Measurements from ENCODE around the gene MRPL33.
"Not testable (repeated sequence)": the region's sequence is repeated elsewhere in the genome, so short reads cannot be mapped to it uniquely, and the experiment has no call there.

MRPL33 gene

DNA sequence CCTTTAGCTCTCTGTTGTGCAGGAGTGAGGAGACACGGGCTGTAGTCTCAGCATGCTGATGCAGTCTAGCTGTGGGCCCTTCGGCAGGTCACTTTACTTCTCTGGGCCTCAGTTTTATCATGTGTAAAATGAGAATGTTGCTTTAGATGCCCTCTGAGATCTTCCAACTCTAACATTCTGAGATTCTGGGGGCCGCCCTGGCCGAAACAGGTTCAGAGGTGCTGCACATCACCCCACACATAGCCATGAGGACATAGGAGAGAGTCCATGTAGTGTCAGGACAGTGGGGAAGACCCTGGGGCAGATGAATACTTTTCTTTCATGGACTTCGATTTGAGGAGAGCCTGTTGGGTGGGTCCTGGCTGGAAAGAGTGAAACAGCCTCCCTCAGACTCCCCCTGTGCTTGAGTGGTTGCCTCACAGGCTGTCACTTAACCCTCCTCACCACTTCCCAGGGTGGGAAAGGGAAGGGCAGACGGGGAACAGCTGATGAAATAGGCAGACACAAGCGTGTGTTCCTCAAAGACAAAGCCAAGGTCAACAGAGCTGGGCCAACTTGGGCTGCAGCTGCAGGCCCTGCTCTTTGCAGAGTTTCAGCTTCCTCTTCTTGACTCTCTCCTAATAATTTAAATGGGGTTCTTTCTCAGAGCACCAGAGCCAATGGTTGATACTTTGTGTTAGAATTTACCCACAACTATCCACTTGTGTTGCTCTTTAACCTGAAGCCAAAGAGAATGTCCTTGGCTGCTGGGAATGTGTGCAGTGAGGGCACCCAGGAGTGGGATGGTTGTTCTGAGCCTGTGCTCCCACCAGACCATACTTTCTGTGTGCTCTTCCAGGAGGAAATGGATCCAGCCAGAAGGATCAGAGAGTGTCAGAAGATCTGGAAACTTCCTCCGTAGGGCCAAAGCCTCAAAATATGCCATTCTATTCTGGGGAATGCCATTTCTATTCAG is 14.7 kb upstream of the MRPL33 start:
- no peak overlapping the region for H3K27ac ChIP-seq
- H4K20me1 ChIP-seq (ENCODE audit: insufficient read depth), result no peaks in the 10 kb centered on the region
- TF ChIP-seq, protein P1, sequence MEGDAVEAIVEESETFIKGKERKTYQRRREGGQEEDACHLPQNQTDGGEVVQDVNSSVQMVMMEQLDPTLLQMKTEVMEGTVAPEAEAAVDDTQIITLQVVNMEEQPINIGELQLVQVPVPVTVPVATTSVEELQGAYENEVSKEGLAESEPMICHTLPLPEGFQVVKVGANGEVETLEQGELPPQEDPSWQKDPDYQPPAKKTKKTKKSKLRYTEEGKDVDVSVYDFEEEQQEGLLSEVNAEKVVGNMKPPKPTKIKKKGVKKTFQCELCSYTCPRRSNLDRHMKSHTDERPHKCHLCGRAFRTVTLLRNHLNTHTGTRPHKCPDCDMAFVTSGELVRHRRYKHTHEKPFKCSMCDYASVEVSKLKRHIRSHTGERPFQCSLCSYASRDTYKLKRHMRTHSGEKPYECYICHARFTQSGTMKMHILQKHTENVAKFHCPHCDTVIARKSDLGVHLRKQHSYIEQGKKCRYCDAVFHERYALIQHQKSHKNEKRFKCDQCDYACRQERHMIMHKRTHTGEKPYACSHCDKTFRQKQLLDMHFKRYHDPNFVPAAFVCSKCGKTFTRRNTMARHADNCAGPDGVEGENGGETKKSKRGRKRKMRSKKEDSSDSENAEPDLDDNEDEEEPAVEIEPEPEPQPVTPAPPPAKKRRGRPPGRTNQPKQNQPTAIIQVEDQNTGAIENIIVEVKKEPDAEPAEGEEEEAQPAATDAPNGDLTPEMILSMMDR (conservative IDR thresholded peaks at IDR 0.05; ENCODE audit: low read depth, low read length), result no peak
- no peaks in the 10 kb centered on the region for H3K27me3 ChIP-seq (ENCODE audit: insufficient read depth, low read depth)
- no peak overlapping the region for H3K9ac ChIP-seq
- no peak overlapping the region for H3K4me2 ChIP-seq
- no peak overlapping the region for H3K4me3 ChIP-seq (IDR thresholded peaks at IDR 0.05; ENCODE audit: insufficient read depth, low read depth, low read length)
- no peaks in the 10 kb centered on the region for H3K36me3 ChIP-seq (ENCODE audit: insufficient read depth)
- H3K79me2 ChIP-seq (ENCODE audit: insufficient read depth, low read depth), result no peaks in the 10 kb centered on the region
- no peak overlapping the region for H2AFZ ChIP-seq (ENCODE audit: low read depth)
- H3K4me1 ChIP-seq (ENCODE audit: low read depth, poor library complexity, severe bottlenecking), result peaks cover 19% of the 10 kb centered on the region

DNA sequence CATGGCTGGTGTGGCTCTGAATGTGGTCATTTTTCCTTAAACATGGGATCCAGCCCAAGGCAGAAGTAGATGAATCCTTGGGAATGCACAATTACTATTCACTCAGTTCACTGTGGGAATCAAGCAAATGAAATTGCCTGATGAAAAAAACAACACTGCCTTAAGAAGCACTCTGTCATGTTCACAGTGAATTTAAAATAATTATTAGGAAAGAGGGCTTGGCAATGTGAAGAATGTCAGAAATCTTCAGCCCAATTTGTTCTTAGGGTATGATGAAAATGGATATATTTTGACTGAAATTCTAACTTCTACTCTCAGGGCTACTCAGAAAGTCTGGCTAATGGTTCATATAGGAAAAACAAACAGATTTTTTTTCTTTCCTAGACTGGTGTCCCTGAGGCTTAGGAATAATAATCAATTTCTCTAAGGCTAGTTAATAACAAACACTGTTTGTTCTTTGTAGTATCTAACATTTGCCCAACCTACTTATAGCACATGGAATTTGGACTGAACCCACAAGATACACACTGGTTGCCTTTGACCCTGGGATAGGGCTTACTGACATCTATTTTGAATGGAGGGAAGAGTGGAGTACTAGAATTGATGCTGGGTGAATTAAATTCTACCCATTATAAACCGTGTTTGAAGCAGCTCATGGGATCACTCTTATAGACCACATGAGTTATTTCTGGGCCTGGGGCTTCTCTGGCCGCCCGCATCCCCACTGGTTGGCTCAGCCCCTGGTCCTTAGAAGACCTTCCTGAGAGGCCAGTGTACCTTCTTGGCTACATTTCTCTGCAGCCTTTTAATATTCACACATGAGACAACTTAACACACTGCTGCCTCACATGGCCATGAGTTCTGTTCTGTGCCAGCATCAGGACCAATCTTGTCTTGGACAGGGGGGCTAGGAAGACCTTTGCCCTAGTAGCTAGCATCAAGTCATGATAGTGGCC is 8.3 kb upstream of the MRPL33 start:
- Histone ChIP-seq H3K4me2 (no peak overlapping the region), H2AFZ (ENCODE audit: low read depth) (no peak overlapping the region), H3K79me2 (ENCODE audit: insufficient read depth, low read depth) (no peaks in the 10 kb centered on the region), H3K9ac (no peak overlapping the region), H3K4me3 (IDR thresholded peaks at IDR 0.05; ENCODE audit: insufficient read depth, low read depth, low read length) (no peak overlapping the region), H4K20me1 (ENCODE audit: insufficient read depth) (no peaks in the 10 kb centered on the region), H3K4me1 (ENCODE audit: low read depth, poor library complexity, severe bottlenecking) (no peaks in the 10 kb centered on the region), H3K27me3 (ENCODE audit: insufficient read depth, low read depth) (no peaks in the 10 kb centered on the region), H3K27ac (no peak overlapping the region), H3K36me3 (ENCODE audit: insufficient read depth) (no peaks in the 10 kb centered on the region)
- TF ChIP-seq, protein P1 (conservative IDR thresholded peaks at IDR 0.05; ENCODE audit: low read depth, low read length), result no peak

DNA sequence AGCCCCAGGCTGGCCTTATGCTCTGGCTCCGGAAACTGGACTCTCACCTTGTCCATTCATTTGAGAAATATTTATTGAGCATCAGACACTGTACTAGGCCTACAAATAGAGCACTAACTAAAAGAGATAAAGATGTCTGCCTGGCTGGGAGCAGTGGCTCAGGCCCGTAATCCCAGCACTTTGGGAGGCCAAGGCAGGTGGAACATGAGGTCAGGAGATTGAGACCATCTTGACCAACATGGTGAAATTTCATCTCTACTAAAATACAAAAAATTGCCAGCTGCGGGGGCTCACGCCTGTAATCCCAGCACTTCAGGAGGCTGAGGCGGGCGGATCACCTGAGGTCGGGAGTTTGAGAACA is 7.6 kb upstream of the MRPL33 start:
- H2AFZ ChIP-seq (ENCODE audit: low read depth), result no peak overlapping the region
- no peaks in the 10 kb centered on the region for H3K4me1 ChIP-seq (ENCODE audit: low read depth, poor library complexity, severe bottlenecking)
- no peaks in the 10 kb centered on the region for H3K36me3 ChIP-seq (ENCODE audit: insufficient read depth)
- no peaks in the 10 kb centered on the region for H4K20me1 ChIP-seq (ENCODE audit: insufficient read depth)
- no peak overlapping the region for H3K4me2 ChIP-seq
- no peak overlapping the region for H3K4me3 ChIP-seq (IDR thresholded peaks at IDR 0.05; ENCODE audit: insufficient read depth, low read depth, low read length)
- no peaks in the 10 kb centered on the region for H3K27me3 ChIP-seq (ENCODE audit: insufficient read depth, low read depth)
- no peak overlapping the region for H3K9ac ChIP-seq
- no peak overlapping the region for H3K27ac ChIP-seq
- H3K79me2 ChIP-seq (ENCODE audit: insufficient read depth, low read depth), result no peaks in the 10 kb centered on the region
- TF ChIP-seq, protein P1 (conservative IDR thresholded peaks at IDR 0.05; ENCODE audit: low read depth, low read length), result no peak

DNA sequence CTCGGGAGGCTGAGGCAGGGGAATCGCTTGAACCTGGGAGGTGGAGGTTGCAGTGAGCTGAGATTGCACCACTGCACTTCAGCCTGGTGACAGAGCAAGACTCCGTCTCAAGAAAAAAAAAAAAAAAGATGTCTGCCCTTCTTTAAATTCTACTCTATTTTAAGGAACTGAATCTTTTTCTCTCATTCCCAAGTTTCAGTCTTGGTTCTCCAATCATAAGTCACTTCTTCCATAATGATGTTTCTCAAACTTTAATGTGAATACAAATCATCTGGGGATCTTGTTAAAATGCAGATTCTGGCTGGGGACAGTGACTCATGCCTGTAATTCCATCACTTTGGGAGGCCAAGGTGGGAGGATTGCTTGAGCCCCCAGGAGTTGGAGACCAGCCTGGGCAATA is 7.0 kb upstream of the MRPL33 start:
- H4K20me1 ChIP-seq (ENCODE audit: insufficient read depth); H3K27me3 ChIP-seq (ENCODE audit: insufficient read depth, low read depth); H3K27ac ChIP-seq; H3K9ac ChIP-seq; H3K79me2 ChIP-seq (ENCODE audit: insufficient read depth, low read depth); H2AFZ ChIP-seq (ENCODE audit: low read depth); H3K4me1 ChIP-seq (ENCODE audit: low read depth, poor library complexity, severe bottlenecking); H3K4me2 ChIP-seq; H3K36me3 ChIP-seq (ENCODE audit: insufficient read depth); H3K4me3 ChIP-seq (IDR thresholded peaks at IDR 0.05; ENCODE audit: insufficient read depth, low read depth, low read length): not testable (repeated sequence)
